ENCODE results near the gene SCGB3A1. TPM values are rescaled to one million over a fixed set of nuclear protein-coding genes. Genes with fewer than 3 reads are reported as not detected.

Gene SCGB3A1
- total and polyA plus RNA-seq, 11 donors: 0.22 to 0.85 (median 0.57) TPM; not detected in 8

DNA sequence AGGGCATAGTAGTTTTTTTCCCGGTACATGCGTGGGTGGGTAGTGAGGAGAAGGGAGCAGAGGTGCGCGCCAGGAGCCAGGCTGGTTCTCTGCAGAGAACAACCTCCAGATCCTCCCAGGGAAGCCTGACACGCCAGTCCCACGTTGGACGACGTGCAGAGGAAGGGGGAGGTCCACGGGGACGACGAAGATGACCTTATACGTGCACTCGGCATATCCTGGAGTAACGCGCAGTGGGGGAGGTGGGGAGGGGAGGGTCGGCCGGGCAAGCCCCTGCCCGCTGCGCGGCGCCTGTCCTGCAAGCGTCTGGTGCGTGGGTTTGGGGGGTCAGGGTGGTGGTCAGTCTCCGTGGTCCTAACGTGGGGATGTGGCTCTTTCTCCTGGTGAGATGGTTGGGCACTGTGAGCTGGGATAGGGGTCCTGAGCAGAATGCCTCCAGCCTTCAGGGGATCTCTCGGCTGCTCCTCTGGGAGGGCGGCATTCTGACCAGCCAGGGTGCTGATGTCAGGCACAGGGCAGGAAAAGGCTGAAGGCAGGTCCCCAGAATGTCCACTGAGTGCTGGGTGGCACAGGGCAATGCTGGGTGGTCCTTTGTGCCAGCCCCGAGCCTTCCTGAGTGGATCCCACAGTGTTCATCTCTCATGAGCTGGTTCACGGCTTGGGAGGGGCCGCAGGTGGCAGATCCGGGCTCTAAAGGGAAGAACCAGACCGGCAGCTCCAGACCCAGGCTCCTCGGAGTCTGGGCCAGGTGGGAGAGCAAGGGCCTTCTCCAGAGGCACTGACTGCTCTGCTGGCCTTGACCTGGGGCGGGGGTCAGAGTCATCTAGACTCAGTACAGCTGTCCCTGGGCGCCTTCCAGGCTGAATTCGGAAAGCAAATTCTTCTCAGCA, 10.5 kb upstream of the SCGB3A1 start:
- TF ChIP-seq, protein P1, sequence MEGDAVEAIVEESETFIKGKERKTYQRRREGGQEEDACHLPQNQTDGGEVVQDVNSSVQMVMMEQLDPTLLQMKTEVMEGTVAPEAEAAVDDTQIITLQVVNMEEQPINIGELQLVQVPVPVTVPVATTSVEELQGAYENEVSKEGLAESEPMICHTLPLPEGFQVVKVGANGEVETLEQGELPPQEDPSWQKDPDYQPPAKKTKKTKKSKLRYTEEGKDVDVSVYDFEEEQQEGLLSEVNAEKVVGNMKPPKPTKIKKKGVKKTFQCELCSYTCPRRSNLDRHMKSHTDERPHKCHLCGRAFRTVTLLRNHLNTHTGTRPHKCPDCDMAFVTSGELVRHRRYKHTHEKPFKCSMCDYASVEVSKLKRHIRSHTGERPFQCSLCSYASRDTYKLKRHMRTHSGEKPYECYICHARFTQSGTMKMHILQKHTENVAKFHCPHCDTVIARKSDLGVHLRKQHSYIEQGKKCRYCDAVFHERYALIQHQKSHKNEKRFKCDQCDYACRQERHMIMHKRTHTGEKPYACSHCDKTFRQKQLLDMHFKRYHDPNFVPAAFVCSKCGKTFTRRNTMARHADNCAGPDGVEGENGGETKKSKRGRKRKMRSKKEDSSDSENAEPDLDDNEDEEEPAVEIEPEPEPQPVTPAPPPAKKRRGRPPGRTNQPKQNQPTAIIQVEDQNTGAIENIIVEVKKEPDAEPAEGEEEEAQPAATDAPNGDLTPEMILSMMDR (IDR thresholded peaks at IDR 0.05): no peak
- TF ChIP-seq POLR2A (IDR thresholded peaks at IDR 0.05): no peak
- H3K4me1 ChIP-seq: peaks cover 0 to 3% (median 0%) of the 10 kb centered on the region in 12 donors
- H3K27ac ChIP-seq: no peak overlapping the region
- intact Hi-C loops (cut with DNase I): no loop called here
- no peaks in the 10 kb centered on the region for H3K36me3 ChIP-seq
- WGBS, 4 donors: 85 to 88% (median 87%) methylated on average over 30 to 36 of the region's 36 CpGs
- ATAC-seq: no peak
- H3K9me3 ChIP-seq: no peaks in the 10 kb centered on the region
- H3K4me3 ChIP-seq: no peak overlapping the region
- no peaks in the 10 kb centered on the region for H3K27me3 ChIP-seq
- peak in 1 of 5 donors; percentile 42 for DNase-seq

DNA sequence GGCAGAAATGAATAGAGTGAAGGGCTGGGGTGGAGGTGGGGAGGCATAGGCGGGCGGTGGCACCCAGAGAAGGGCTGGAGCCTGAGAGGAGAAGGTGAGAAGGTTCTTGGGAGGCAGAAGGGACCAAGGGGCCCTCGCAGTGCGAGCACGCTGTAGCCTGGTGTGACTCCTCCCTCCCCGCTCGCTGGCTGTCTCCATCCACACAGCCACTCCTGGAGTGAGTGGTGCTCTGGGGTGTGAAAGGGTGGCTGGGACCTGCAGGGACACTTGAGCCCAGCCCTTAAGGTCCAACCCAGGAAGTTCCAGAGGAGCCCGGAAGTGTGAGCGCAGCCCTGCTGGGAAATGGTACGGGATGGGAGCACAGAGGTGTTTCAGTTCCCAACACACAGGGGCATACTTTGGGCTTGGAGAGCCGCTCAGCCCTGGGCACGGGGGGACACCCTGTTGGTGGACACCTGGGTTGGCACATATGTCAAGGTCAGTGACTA, 9.3 kb upstream of the SCGB3A1 start:
- ATAC-seq (no peak), DNase-seq (peak in 1 of 5 donors; percentile 13)
- Histone ChIP-seq H3K4me3 (no peak overlapping the region), H3K4me1 (peaks cover 0 to 3% (median 0%) of the 10 kb centered on the region in 12 donors), H3K9me3 (no peaks in the 10 kb centered on the region), H3K27me3 (no peaks in the 10 kb centered on the region), H3K36me3 (no peaks in the 10 kb centered on the region), H3K27ac (no peak overlapping the region)
- 75 to 82% (median 80%) methylated on average over 12 of the region's 12 CpGs for WGBS, 4 donors
- intact Hi-C loops (cut with DNase I): no loop called here
- TF ChIP-seq POLR2A (IDR thresholded peaks at IDR 0.05): no peak
- TF ChIP-seq, protein P1 (IDR thresholded peaks at IDR 0.05): no peak

DNA sequence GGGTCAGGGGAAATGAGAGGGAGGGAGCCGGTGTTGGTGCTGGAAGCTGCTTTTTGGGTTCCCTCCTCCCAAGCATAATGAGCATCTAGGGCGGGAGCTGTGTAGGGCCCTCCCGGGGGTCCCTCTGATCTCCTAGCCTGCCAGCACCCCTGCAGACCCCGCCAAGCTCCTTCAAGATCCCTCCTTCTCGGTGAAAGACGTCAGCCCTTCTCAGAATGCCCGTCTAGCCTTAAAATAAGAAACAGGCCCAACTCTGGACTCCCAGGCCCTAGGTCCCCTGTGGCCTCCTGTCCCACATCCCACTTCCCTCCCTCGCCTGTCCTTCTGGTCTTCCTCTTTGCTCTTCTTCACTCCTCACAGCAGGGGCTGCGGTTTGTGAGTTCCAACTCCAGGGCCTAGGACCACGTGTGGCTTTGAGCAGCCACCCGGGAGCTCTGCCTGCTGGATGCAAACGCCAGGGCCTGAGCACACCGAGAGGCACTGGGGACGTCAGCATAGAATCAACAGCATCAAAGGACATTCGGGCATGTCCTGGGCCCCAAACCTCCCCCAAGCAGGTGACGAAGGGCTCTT, 8.8 kb upstream of the SCGB3A1 start:
- TF ChIP-seq, protein P1 (IDR thresholded peaks at IDR 0.05): no peak
- no peak for TF ChIP-seq POLR2A (IDR thresholded peaks at IDR 0.05)
- no peak overlapping the region for H3K27ac ChIP-seq
- 71 to 79% (median 74%) methylated on average over 16 of the region's 16 CpGs for WGBS, 4 donors
- intact Hi-C loops (cut with DNase I): no loop called here
- DNase-seq: peak in 1 of 5 donors; percentile 44
- no peaks in the 10 kb centered on the region for H3K36me3 ChIP-seq
- H3K4me1 ChIP-seq: peaks cover 0 to 3% (median 0%) of the 10 kb centered on the region in 12 donors
- no peak overlapping the region for H3K4me3 ChIP-seq
- no peaks in the 10 kb centered on the region for H3K27me3 ChIP-seq
- no peaks in the 10 kb centered on the region for H3K9me3 ChIP-seq
- no peak for ATAC-seq

DNA sequence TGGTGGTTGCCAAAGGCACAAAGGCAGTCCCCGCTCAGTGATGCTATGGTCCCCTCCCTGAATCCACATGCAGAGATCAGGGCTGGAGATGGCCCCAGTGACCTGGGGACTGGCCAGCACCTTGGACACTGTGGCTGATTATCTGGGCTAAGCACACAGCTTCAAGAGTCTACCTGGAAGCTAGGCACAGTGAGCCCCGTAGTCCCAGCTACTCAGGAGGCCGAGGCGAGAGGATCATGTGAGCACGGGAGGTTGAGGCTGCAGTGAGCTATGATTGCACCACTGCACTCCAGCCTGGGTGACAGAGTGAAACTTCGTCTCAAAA, 8.3 kb upstream of the SCGB3A1 start:
- Histone ChIP-seq H3K4me3 (no peak overlapping the region), H3K36me3 (no peaks in the 10 kb centered on the region), H3K27ac (no peak overlapping the region), H3K27me3 (no peaks in the 10 kb centered on the region), H3K4me1 (peaks cover 0 to 3% (median 0%) of the 10 kb centered on the region in 12 donors), H3K9me3 (no peaks in the 10 kb centered on the region)
- WGBS, 4 donors: 93 to 98% (median 94%) methylated on average over 6 of the region's 6 CpGs
- intact Hi-C loops (cut with DNase I): no loop called here
- TF ChIP-seq POLR2A (IDR thresholded peaks at IDR 0.05): no peak
- TF ChIP-seq, protein P1 (IDR thresholded peaks at IDR 0.05): no peak
- ATAC-seq: no peak
- DNase-seq: no peak
